A549 (cell line): Measurements from ENCODE around the gene ZBTB47. TPM values are rescaled to one million over a fixed set of nuclear protein-coding genes. Genes with fewer than 3 reads are reported as not detected.

Source experiments
- ATAC-seq, 2 experiments: fragments of 200-7000 bp in 1 of 2; fragments of >200 bp in 1 of 2; cut with Nextera tagmentation in 1 of 2; cut with Tn5 transposase in 1 of 2; 3 replicates each; pipeline versions ENCODE4 v1.8.0 to v1.9.1; 2018 to 2020; ENCODE audit warnings: mild to moderate bottlenecking in 1 of 2, moderate library complexity in 1 of 2
- CTCF ChIA-PET: fragments of 300-600 bp; sonication (Branson Sonifier 250); formaldehyde crosslinking; extraction: SDS; loops from one replicate; lab custom pipeline; 2021; ENCODE audit warnings: antibody characterized with exemption, inconsistent platforms; lab: Yijun Ruan, JAX
- POLR2A ChIA-PET: fragments of 350-600 bp; formaldehyde crosslinking; extraction: SDS; loops from one replicate; lab custom pipeline; 2021; ENCODE audit warnings: antibody characterized with exemption, inconsistent platforms; lab: Yijun Ruan, JAX
- DNase-seq, 2 experiments: peaks; one replicate each; pipeline versions ENCODE4 v3.0.0 to v3.0.0-alpha.2; 2011 to 2016; ENCODE audit warnings: low read depth in 1 of 2, low spot score in 1 of 2
- FAIRE-seq: peaks from 2 replicates; lab custom pipeline; 2011; peaks lifted over from hg19 to GRCh38; lab: Jason Lieb, UNC
- H3K27ac ChIP-seq, 2 experiments: fragments of >200 bp; sonication (Bioruptor Twin); formaldehyde crosslinking; 3 replicates each; pipeline ENCODE4 v1.5.1; 2016 to 2017
- H3K4me1 ChIP-seq: fragments of >200 bp; sonication (Bioruptor Twin); formaldehyde crosslinking; 3 replicates; pipeline ENCODE4 v1.6.1; 2016
- H3K4me2 ChIP-seq: fragments of >200 bp; sonication (Bioruptor Twin); formaldehyde crosslinking; 3 replicates; pipeline ENCODE4 v1.6.1; 2016
- H3K4me3 ChIP-seq: fragments of >200 bp; sonication (Bioruptor Twin); formaldehyde crosslinking; 3 replicates; pipeline ENCODE4 v1.5.1; 2016
- H3K9me3 ChIP-seq: fragments of >200 bp; sonication (Bioruptor Twin); formaldehyde crosslinking; 3 replicates; pipeline ENCODE4 v1.6.1; 2016
- CHD2 ChIP-seq: fragments of 150-350 bp; IDR thresholded peaks from 2 replicates; pipeline ENCODE4 v1.6.1; 2014; ENCODE audit warnings: low read length; ENCODE audit not compliant: partially characterized antibody
- CTCF ChIP-seq: fragments of >200 bp; sonication (Bioruptor Twin); formaldehyde crosslinking; IDR thresholded peaks from 3 replicates; pipeline ENCODE4 v1.5.1; 2016
- EHF ChIP-seq: fragments of 250-450 bp; sonication (Bioruptor Pico); IDR thresholded peaks from 2 replicates; pipeline ENCODE4 v1.5.0; 2020; ENCODE audit warnings: mild to moderate bottlenecking
- EHMT2 ChIP-seq: fragments of 200-600 bp; sonication (generic); IDR thresholded peaks from 2 replicates; pipeline ENCODE4 v1.6.1; 2016; ENCODE audit warnings: antibody characterized with exemption, low read depth, mild to moderate bottlenecking, moderate library complexity
- ELK1 ChIP-seq: fragments of 150-350 bp; IDR thresholded peaks from 2 replicates; pipeline ENCODE4 v1.6.1; 2014; ENCODE audit warnings: low read depth, mild to moderate bottlenecking, low read length
- EP300 ChIP-seq, 2 experiments: fragments of >200 bp; sonication (Bioruptor Twin); formaldehyde crosslinking; IDR thresholded peaks; 2 replicates in 1 of 2; 3 replicates in 1 of 2; pipeline ENCODE4 v1.6.1; 2016 to 2017
- ESRRA ChIP-seq: fragments of 150-350 bp; IDR thresholded peaks from 2 replicates; pipeline ENCODE4 v1.6.1; 2014; ENCODE audit warnings: mild to moderate bottlenecking, low read length, borderline replicate concordance
- FOSL2 ChIP-seq, 2 experiments: fragments of 450-650 bp in 1 of 2; fragments of >200 bp in 1 of 2; sonication (Bioruptor Twin) in 1 of 2; formaldehyde crosslinking; IDR thresholded peaks; 2 replicates each; pipeline versions ENCODE4 v1.5.0 to v1.6.1; 2016 to 2020; ENCODE audit warnings: mild to moderate bottlenecking in 1 of 2, moderate library complexity in 1 of 2
- FOXS1 ChIP-seq: fragments of 250-450 bp; sonication (Bioruptor Pico); IDR thresholded peaks from 2 replicates; pipeline ENCODE4 v1.5.0; 2020; ENCODE audit warnings: mild to moderate bottlenecking, moderate library complexity
- HDAC2 ChIP-seq: fragments of 200-600 bp; sonication (generic); IDR thresholded peaks from 2 replicates; pipeline ENCODE4 v1.6.1; 2016
- HOXB13 ChIP-seq: fragments of 250-450 bp; sonication (Bioruptor Pico); IDR thresholded peaks from 2 replicates; pipeline ENCODE4 v1.5.0; 2020; ENCODE audit warnings: low read depth, mild to moderate bottlenecking, moderate library complexity
- JUNB ChIP-seq: fragments of >200 bp; sonication (Bioruptor Twin); formaldehyde crosslinking; IDR thresholded peaks from 2 replicates; pipeline ENCODE4 v1.6.1; 2016
- MAX ChIP-seq: IDR thresholded peaks from 2 replicates; pipeline ENCODE4 v1.6.1; 2012
- NPAS2 ChIP-seq: fragments of 250-450 bp; sonication (Bioruptor Pico); IDR thresholded peaks from 2 replicates; pipeline ENCODE4 v1.8.0; 2022; ENCODE audit warnings: mild to moderate bottlenecking, moderate library complexity, borderline replicate concordance
- RCOR1 ChIP-seq: fragments of 150-350 bp; IDR thresholded peaks from 2 replicates; pipeline ENCODE4 v1.6.1; 2014; ENCODE audit warnings: antibody characterized with exemption, low read length, low read depth
- RNF2 ChIP-seq: fragments of 200-600 bp; sonication (generic); IDR thresholded peaks from 2 replicates; pipeline ENCODE4 v1.6.1; 2016; ENCODE audit warnings: low read depth, mild to moderate bottlenecking, antibody characterized with exemption, moderate library complexity, borderline replicate concordance
- SREBF2 ChIP-seq: fragments of 450-650 bp; IDR thresholded peaks from 2 replicates; pipeline ENCODE4 v1.6.1; 2014; ENCODE audit warnings: mild to moderate bottlenecking, moderate library complexity
- TFCP2L1 ChIP-seq: fragments of 250-450 bp; sonication (Bioruptor Pico); IDR thresholded peaks from 2 replicates; pipeline ENCODE4 v1.5.0; 2021; ENCODE audit warnings: mild to moderate bottlenecking
- ZSCAN20 ChIP-seq: fragments of 250-450 bp; sonication (Bioruptor Pico); IDR thresholded peaks from 2 replicates; pipeline ENCODE4 v1.8.0; 2022; ENCODE audit warnings: mild to moderate bottlenecking, moderate library complexity
- WGBS: methylation state at CpG from one replicate; pipeline ENCODE4 v1.1.6; 2017; ENCODE audit errors: missing lambda C conversion rate; 5-methylcytosine and 5-hydroxymethylcytosine counted together
- polyA plus RNA-seq, 4 experiments: library from polyadenylated mRNA; depleted of rRNA in 3 of 4; stranded (reverse); fragments of >200 nt; fragmentation: RNase III in 1 of 4; extraction: RNeasy Plus Mini Kit Qiagen cat#74134 plus additional on column Dnase treatment in 1 of 4; gene quantifications; 2 replicates in 3 of 4; 3 replicates in 1 of 4; pipeline ENCODE4 v1.2.3, GENCODE V29; 2011 to 2017
- TF ChIP-seq, protein P1 (sequence below): fragments of >200 bp; sonication (Bioruptor Twin); formaldehyde crosslinking; IDR thresholded peaks from 3 replicates; pipeline ENCODE4 v1.6.1; 2016
- TF ChIP-seq, protein P2 (sequence below): fragments of 250-450 bp; sonication (Bioruptor Pico); IDR thresholded peaks from 2 replicates; pipeline ENCODE4 v1.5.0; 2021; ENCODE audit warnings: mild to moderate bottlenecking, moderate library complexity, borderline replicate concordance

ZBTB47 gene
- polyA plus RNA-seq, 2 of the 4 experiments (the other 2 are of a cell fraction) = 2.5 to 6.8 TPM

GRCh38 chr3:42662037-42662812, 8.7 kb downstream of the ZBTB47 start:
- TF ChIP-seq MAX (no peak), RNF2 (no peak), EHMT2 (no peak), HOXB13 (CRISPR knock-in tag) (no peak), HDAC2 (no peak), ELK1 (no peak), TFCP2L1 (CRISPR knock-in tag) (no peak), ZSCAN20 (no peak), RCOR1 (no peak), CHD2 (no peak), CTCF (no peak), SREBF2 (no peak)
- TF ChIP-seq, protein P1, sequence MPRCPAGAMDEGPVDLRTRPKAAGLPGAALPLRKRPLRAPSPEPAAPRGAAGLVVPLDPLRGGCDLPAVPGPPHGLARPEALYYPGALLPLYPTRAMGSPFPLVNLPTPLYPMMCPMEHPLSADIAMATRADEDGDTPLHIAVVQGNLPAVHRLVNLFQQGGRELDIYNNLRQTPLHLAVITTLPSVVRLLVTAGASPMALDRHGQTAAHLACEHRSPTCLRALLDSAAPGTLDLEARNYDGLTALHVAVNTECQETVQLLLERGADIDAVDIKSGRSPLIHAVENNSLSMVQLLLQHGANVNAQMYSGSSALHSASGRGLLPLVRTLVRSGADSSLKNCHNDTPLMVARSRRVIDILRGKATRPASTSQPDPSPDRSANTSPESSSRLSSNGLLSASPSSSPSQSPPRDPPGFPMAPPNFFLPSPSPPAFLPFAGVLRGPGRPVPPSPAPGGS = no peak
- TF ChIP-seq, protein P2, sequence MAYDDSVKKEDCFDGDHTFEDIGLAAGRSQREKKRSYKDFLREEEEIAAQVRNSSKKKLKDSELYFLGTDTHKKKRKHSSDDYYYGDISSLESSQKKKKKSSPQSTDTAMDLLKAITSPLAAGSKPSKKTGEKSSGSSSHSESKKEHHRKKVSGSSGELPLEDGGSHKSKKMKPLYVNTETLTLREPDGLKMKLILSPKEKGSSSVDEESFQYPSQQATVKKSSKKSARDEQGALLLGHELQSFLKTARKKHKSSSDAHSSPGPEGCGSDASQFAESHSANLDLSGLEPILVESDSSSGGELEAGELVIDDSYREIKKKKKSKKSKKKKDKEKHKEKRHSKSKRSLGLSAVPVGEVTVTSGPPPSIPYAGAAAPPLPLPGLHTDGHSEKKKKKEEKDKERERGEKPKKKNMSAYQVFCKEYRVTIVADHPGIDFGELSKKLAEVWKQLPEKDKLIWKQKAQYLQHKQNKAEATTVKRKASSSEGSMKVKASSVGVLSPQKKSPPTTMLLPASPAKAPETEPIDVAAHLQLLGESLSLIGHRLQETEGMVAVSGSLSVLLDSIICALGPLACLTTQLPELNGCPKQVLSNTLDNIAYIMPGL = no peak
- ChIA-PET POLR2A (no interaction called here), CTCF (no interaction called here)
- 96% methylated on average over 5 of the region's 7 CpGs for WGBS
- Histone ChIP-seq H3K4me2 (no peak overlapping the region), H3K27ac (no peak overlapping the region), H3K4me1 (no peaks in the 10 kb centered on the region), H3K4me3 (no peak overlapping the region), H3K9me3 (no peaks in the 10 kb centered on the region)
- no peak for ATAC-seq
- no peak for DNase-seq
- no peak for FAIRE-seq

GRCh38 chr3:42662813-42663535, 9.5 kb downstream of the ZBTB47 start:
- Histone ChIP-seq H3K4me1 (no peaks in the 10 kb centered on the region), H3K4me2 (no peak overlapping the region), H3K27ac (no peak overlapping the region), H3K9me3 (no peaks in the 10 kb centered on the region), H3K4me3 (no peak overlapping the region)
- DNase-seq (no peak), FAIRE-seq (no peak), ATAC-seq (no peak)
- TF ChIP-seq FOSL2 (IDR thresholded peaks at IDR 0.05) (no peak), FOSL2 (CRISPR knock-in tag; IDR thresholded peaks at IDR 0.05) (no peak), FOXS1 (CRISPR knock-in tag) (no peak), ESRRA (no peak), JUNB (no peak), EP300 (IDR thresholded peaks at IDR 0.05) (no peak), NPAS2 (CRISPR knock-in tag) (no peak), EHF (no peak)
- TF ChIP-seq, protein P1 = no peak
- ChIA-PET CTCF (interaction anchor here (1.0 kb wide), 1 partner anchor 15 kb away, joined by 3 read pairs; no protein-coding TSS in a partner anchor), POLR2A (no interaction called here)
- WGBS = 100% methylated on average over 1 of the region's 12 CpGs
